HG02884 (cell line): ENCODE measurements around the gene SLC19A1.

Experiments used
- ATAC-seq: cut with Tn5 transposase; IDR thresholded peaks from one replicate; pipeline ENCODE4 v1.9.1; 2021; ENCODE audit warnings: mild to moderate bottlenecking, moderate library complexity; ENCODE audit not compliant: unreplicated experiment

SLC19A1 gene

GRCh38 chr21:45542242-45542666 is at the start of gene SLC19A1:
Gene SLC19A1, minus strand, starts transcription at chr21:45542440. Its CDS starts 4,481 bp downstream, at chr21:45537959.
- peak; percentile 72 for ATAC-seq

GRCh38 chr21:45591619-45592207 is 49.5 kb upstream of the SLC19A1 start:
- ATAC-seq: no peak

- ATAC-seq: no peak
Measured at GRCh38 chr21:45590726-45591618, 48.7 kb upstream of the SLC19A1 start.

GRCh38 chr21:45590246-45590725 is 48.0 kb upstream of the SLC19A1 start:
- ATAC-seq: no peak

- ATAC-seq: no peak
Measured at GRCh38 chr21:45589686-45590245, 47.5 kb upstream of the SLC19A1 start.

GRCh38 chr21:45588871-45589491 is 46.7 kb upstream of the SLC19A1 start:
- no peak for ATAC-seq

GRCh38 chr21:45588086-45588825 is 46.0 kb upstream of the SLC19A1 start:
- no peak for ATAC-seq

GRCh38 chr21:45586289-45586858 is 44.1 kb upstream of the SLC19A1 start:
- ATAC-seq: no peak

- ATAC-seq: no peak
Measured at GRCh38 chr21:45584786-45585185, 42.5 kb upstream of the SLC19A1 start.

- no peak for ATAC-seq
Measured at GRCh38 chr21:45583831-45584509, 41.7 kb upstream of the SLC19A1 start.

- ATAC-seq: no peak
Measured at GRCh38 chr21:45582128-45582527, 39.9 kb upstream of the SLC19A1 start.

GRCh38 chr21:45581322-45581712 is 39.1 kb upstream of the SLC19A1 start:
- ATAC-seq: no peak

GRCh38 chr21:45580576-45581321 is 38.5 kb upstream of the SLC19A1 start:
- no peak for ATAC-seq

GRCh38 chr21:45580181-45580575 is 37.9 kb upstream of the SLC19A1 start:
- no peak for ATAC-seq

GRCh38 chr21:45579383-45580180 is 37.3 kb upstream of the SLC19A1 start:
- no peak for ATAC-seq

- ATAC-seq: no peak
Measured at GRCh38 chr21:45578811-45579381, 36.7 kb upstream of the SLC19A1 start.

GRCh38 chr21:45578176-45578801 is 36.0 kb upstream of the SLC19A1 start:
- no peak for ATAC-seq
